ENCODE data around the gene SKAP1. TPM values are rescaled to one million over a fixed set of nuclear protein-coding genes. Genes with fewer than 3 reads are reported as not detected.

SKAP1 gene
- total RNA-seq, 1 donor from 2014 or later = 0.49 TPM

DNA sequence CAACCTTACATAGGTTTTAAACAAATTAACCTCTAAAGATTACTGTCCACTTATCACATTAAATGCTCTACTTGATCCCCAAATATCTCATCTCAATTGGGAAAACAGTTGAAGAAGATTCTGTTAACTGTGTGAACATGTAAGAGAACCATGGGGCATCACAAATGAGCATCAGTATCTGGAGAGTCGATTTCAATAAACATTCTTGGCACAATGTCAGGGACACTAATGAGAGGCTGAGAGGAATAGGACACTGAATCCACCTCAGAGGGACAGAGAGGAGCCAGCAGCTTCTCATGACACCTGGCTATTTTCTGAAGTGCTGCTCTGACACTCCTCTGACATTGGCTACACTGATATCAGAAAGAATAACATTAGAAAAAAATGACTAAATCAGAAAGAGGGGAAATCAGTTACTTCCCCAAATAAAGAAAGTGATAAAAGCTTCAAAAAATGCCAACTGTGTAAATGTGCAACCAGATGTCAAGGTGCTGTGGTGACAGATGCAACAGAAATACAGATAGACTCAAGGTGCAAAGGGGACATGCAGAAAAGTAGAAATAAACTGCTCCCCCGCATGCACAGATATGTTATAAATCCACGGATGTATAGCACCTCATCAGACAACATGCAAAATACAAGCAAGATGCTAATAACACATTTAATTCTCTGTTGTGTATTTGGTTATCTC, 255.0 kb downstream of the SKAP1 start:
- TF ChIP-seq, protein P1, sequence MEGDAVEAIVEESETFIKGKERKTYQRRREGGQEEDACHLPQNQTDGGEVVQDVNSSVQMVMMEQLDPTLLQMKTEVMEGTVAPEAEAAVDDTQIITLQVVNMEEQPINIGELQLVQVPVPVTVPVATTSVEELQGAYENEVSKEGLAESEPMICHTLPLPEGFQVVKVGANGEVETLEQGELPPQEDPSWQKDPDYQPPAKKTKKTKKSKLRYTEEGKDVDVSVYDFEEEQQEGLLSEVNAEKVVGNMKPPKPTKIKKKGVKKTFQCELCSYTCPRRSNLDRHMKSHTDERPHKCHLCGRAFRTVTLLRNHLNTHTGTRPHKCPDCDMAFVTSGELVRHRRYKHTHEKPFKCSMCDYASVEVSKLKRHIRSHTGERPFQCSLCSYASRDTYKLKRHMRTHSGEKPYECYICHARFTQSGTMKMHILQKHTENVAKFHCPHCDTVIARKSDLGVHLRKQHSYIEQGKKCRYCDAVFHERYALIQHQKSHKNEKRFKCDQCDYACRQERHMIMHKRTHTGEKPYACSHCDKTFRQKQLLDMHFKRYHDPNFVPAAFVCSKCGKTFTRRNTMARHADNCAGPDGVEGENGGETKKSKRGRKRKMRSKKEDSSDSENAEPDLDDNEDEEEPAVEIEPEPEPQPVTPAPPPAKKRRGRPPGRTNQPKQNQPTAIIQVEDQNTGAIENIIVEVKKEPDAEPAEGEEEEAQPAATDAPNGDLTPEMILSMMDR (conservative IDR thresholded peaks at IDR 0.05) = no peak
- DNase-seq (ENCODE audit: low read depth, low spot score) = no peak
- peaks cover 77% of the 10 kb centered on the region for H3K27me3 Mint-ChIP-seq (ENCODE audit: low read depth)
- H3K36me3 Mint-ChIP-seq (ENCODE audit: low read depth) = no peaks in the 10 kb centered on the region
- H3K4me1 Mint-ChIP-seq = no peaks in the 10 kb centered on the region
- no peaks in the 10 kb centered on the region for H3K9me3 Mint-ChIP-seq
- no peak overlapping the region for H3K4me3 Mint-ChIP-seq
- H3K27ac Mint-ChIP-seq (ENCODE audit: unreplicated experiment) = no peak overlapping the region

DNA sequence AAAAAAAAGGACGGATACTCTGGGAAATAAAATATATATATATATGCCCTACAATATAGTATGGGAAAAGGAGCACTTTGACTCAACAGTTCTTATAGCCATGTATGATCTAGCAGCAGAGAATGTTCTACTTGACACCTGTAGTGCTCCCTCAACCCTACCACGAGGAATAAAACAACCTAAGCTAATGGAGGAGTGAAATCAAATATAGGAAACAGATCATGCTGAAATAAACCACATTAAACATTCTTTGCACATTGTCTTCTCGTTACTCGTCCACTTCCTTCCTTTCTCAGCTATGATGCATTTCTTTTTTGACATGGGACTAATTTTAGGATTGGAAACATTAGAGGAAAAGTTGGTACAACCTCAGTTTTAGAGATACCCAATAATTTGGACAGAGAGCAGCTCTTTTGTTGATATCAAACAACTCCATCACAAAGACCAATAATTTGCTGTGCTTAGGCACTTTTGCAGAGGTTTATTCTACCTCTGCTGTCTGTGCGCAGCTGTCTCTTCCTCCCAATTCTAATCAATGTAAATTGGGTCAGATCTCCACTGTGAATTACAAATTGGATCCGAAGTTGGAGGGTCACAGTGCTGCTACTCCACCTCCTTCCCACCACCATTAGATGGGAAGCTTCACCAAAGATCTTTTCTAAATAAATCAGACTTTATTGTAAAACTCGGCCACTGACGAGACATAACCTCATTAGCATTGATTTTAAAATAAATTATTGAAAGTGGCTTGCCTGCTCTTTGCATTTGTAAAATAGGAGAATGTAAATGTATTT, 256.6 kb downstream of the SKAP1 start:
- TF ChIP-seq, protein P1 (conservative IDR thresholded peaks at IDR 0.05) = no peak
- H3K27me3 Mint-ChIP-seq (ENCODE audit: low read depth) = peaks cover 77% of the 10 kb centered on the region
- H3K4me3 Mint-ChIP-seq = no peak overlapping the region
- no peak overlapping the region for H3K27ac Mint-ChIP-seq (ENCODE audit: unreplicated experiment)
- DNase-seq (ENCODE audit: low read depth, low spot score) = no peak
- H3K4me1 Mint-ChIP-seq = no peaks in the 10 kb centered on the region
- no peaks in the 10 kb centered on the region for H3K9me3 Mint-ChIP-seq
- no peaks in the 10 kb centered on the region for H3K36me3 Mint-ChIP-seq (ENCODE audit: low read depth)

DNA sequence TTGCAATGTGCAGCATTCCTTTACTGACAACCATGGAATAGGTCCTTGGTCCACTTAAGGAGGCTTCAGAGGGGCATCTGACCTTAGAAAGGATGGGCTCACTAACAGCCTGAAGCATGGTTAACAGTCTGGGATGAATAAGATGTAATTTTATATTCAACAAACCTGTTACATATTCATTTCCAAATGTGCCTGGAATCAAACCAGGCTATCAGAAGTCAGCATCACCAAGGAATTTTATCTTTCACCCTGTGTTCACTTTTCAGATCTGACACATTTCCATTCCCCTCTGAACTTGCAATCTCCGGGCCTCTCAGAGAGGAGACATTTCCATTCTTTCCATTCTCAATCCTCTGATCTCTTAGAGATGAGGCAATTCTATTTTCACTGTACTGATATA, 260.1 kb downstream of the SKAP1 start:
- TF ChIP-seq, protein P1 (conservative IDR thresholded peaks at IDR 0.05) = no peak

DNA sequence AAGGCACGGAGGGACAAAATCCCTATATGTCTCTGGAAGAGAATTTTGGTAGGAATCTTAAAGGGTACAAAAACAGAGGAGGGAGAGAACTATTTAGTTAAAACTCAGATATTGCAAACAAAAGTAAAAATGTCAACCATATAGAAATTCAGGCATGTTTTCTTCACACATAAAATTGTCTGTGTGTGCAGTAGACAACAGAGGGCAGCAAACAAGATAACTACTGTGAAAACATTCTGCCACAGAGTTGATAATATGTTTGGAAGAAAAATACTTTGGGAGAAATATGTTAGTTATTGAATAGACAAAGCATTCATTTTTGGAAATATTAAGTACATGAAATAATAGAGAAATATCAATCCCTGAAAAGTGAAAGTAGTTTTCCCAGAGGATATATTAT, 266.2 kb downstream of the SKAP1 start:
- Mint-ChIP-seq H3K4me3 (no peak overlapping the region), H3K27me3 (ENCODE audit: low read depth) (peaks cover 61% of the 10 kb centered on the region), H3K9me3 (no peaks in the 10 kb centered on the region), H3K27ac (ENCODE audit: unreplicated experiment) (no peak overlapping the region), H3K36me3 (ENCODE audit: low read depth) (no peaks in the 10 kb centered on the region), H3K4me1 (peaks cover 9% of the 10 kb centered on the region)
- no peak for DNase-seq (ENCODE audit: low read depth, low spot score)
- TF ChIP-seq, protein P1 (conservative IDR thresholded peaks at IDR 0.05) = no peak

More for the DNA sequence above, 260.1 kb downstream of the SKAP1 start:
- DNase-seq (ENCODE audit: low read depth, low spot score) = no peak
- Mint-ChIP-seq H3K27me3 (ENCODE audit: low read depth) (peaks cover 89% of the 10 kb centered on the region), H3K27ac (ENCODE audit: unreplicated experiment) (no peak overlapping the region), H3K4me1 (no peaks in the 10 kb centered on the region), H3K36me3 (ENCODE audit: low read depth) (no peaks in the 10 kb centered on the region), H3K9me3 (no peaks in the 10 kb centered on the region), H3K4me3 (no peak overlapping the region)

DNA sequence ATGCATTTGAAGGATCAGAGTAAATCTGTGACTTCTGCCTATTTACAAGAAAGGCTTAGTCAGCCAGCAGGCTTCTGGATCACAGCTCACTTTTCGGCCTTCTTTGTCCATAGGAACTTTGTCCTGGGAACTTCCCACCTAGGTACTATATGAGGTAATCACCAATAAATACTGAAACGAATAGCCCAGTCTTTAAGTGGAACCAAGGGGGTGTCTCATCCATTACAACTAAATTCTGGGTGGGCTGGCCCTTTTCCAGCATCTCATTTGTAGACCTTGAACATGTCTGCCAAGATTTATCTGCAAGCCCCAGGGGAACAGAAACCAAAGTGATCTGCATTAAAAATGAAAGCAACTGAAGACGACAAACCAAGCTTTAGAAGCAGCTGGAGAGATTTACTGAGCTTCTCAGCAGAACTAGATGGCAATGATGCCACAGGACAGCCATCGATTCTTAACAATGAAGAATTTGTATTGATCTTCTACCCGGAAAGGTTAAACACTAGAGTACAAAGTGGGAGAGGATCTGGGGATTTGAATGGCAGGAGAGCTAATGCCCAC, 267.0 kb downstream of the SKAP1 start:
- no peak overlapping the region for H3K27ac Mint-ChIP-seq (ENCODE audit: unreplicated experiment)
- no peak overlapping the region for H3K4me3 Mint-ChIP-seq
- TF ChIP-seq, protein P1 (conservative IDR thresholded peaks at IDR 0.05) = no peak

More for the DNA sequence above, 267.0 kb downstream of the SKAP1 start:
- no peak for DNase-seq (ENCODE audit: low read depth, low spot score)
- Mint-ChIP-seq H3K9me3 (no peaks in the 10 kb centered on the region), H3K27me3 (ENCODE audit: low read depth) (peaks cover 54% of the 10 kb centered on the region), H3K4me1 (peaks cover 10% of the 10 kb centered on the region), H3K36me3 (ENCODE audit: low read depth) (no peaks in the 10 kb centered on the region)

Data from neural crest cell (in vitro differentiated cells).